HG03139 (cell line): ENCODE measurements around the gene PTPN2.
A peak's percentile ranks its signal among the peaks of the same experiment; 100 is the strongest.

Experiments used
- ATAC-seq: cut with Tn5 transposase; IDR thresholded peaks from one replicate; pipeline ENCODE4 v1.9.1; 2021; ENCODE audit not compliant: unreplicated experiment

PTPN2 gene

DNA sequence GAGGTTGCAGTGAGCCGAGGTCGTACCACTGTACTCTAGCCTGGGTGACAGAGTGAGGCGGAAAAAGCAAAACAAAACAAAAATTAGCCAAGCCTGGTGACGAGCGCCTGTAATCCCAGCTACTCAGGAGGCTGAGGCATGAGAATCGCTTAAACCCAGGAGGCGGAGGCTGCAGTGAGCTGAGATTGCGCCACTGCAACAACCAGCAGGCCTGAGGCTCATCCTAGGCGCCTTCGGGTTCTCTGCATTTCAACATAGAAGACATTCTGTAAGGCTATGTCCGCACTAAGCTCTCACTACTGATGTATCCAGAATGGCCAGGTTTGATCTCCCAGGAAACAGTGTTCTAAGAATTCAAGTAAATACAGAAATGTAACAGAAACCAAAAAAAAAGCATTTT is 23.5 kb downstream of the PTPN2 start:
- ATAC-seq = no peak

DNA sequence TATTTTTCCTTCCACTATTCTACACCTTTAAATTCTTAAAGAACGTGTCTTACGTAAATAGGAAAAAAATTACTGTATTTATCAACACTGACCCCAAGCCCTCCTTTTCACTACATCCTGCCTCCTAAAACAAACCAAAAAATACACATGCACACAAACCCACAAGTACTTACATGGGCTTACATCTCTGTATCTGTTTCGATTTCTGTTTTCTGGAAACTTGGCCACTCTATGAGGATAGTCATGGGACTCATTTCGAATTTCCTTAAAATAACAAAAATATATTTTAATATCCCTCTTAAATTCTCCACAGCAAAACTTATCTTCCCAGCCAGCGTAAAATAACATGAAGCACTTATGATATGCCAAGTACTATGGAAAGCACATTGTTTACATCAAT is 25.0 kb downstream of the PTPN2 start:
- no peak for ATAC-seq

DNA sequence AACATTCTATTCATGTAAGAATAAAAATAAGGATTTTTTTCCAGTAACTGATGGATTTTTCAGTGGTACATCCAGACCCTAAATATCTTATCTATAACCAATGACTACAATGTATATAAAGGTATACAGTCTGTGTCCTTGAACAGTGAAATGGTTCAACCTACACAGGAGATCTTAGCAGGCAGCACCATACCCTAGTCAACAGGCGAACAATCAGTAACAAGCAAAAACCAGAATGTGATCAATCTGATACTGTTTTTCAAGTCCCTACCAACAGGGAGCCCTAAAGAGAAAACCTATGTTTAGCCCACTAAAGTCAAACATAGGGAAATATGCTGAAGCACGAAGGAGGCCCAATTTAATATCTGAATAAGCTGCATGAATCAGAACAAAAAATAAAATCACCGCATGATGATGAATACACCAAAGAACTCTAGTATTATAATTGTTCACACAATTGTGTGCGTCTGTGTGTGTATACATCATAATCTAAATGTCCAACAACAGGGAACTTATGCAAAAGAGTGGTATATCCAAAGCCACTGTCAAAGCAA is 26.0 kb downstream of the PTPN2 start:
- no peak for ATAC-seq

DNA sequence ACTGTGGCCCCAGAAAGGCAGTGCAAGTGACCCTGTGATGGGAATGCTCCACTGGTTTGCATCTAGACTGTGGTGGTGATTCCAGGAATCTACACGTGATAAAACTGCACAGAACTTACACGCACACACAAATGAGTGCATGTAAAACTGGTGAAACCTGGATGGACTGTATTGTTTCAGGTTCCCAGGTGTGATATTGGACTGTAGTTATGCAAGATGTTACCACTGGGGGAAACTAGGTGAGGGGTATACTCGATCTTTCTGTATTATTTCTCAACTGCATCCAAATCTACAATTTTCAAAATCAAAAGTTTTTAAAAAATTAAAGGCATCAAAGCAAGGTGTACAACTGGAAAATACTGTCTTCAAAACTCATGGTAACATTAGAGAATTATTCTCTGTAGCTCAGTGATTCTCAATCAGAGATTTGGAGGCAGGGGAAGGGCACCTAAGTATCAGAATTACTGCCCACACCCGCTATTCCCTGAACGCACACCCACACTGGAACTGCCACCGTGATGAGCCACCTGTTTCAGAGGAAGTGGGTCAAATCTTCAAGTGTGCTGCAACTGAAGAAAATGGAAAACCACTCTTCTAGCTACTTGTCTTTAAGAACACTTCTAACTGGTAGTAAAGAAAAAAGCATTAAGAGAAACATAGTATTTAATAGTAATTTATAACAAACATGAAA is 26.7 kb downstream of the PTPN2 start:
- no peak for ATAC-seq

DNA sequence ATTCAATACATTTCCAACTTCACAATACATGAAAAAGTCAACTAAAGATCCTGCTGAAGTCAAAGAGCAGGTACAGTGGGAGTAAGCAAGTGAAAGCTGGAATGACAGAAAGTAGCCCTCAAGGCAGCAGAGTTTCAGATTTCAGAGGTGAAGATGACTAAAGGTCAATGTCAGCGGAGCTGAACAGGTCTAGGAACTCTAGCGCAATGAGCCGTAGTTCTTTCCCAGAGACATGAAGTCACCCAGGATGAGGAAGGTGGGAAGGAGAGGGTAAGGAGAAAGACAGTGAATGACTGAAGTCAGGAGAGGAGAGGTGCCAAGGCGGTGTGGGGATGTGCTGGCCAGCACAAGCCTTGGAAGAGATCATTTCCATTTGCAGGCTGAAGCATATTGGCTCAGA is 28.1 kb downstream of the PTPN2 start:
- ATAC-seq = no peak

DNA sequence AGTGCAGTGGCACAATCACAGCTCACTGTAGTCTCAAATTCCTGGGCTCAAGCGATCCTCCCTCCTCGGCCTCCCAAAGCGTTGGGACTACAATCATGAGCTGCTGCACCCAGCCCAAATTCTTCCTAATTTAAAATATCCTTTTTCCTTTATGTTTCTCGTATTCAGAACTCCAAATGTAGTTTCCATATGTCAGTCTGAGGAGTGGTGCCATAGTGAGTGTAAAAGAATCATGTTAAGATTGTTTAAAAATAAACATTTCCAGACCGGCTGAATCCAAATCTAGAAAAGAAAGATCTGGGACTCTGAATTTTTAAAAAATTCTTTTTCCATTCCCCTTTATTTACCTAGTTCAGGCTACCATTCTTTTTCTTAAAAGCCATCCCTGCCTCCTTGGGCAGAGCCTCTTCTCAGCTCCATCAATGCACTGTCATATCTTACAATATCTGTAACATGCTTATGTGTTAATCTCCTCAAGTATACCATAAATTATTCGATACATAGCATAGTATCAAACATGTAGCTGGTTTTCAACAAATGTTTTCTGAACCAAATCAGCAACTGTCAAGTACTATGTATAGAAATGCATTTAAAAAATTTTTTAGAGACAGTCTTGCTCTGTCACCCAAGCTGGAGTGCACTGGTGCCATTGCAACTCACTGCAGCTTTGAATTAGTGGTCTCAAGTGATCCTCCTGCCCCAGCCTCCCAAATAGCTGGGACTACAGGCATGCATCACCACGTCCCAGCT is 31.3 kb downstream of the PTPN2 start:
- ATAC-seq = no peak

DNA sequence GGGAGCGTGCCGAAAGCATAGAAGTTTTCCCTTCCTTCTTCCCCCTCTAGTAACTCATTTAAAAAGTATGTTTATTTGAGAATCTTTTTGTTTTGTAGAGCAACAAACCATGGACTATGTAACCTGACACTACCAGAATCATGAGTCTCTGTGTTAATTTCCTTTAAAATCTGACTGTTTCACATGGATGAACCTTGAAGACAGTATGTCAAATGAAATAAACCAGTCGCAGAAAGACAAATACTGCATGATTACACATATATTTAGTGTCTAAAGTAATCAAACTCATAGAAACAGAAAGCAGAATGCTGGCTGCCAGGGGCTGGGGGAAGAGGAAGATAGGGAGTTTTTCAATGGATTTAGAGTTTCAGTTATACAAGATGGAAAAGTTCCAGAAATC is 32.3 kb downstream of the PTPN2 start:
- no peak for ATAC-seq

DNA sequence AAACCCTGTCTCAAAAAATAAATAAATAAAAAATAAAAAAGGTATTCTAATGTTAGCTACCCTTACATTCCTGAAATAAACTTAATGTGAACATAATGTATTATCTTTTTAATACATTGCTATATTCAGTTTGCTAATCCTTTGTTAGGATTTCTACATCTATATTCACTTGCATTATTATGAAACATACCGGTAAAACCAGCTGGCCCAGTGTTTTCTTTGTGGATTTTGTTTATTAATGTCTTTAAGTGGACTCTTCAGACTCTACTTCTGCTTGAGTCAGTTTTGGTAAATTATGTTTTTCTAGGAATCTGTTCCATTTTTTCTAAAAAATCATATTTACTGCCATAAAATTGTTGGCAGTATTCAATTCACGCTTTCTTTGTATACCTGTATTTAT is 34.5 kb downstream of the PTPN2 start:
- no peak for ATAC-seq

DNA sequence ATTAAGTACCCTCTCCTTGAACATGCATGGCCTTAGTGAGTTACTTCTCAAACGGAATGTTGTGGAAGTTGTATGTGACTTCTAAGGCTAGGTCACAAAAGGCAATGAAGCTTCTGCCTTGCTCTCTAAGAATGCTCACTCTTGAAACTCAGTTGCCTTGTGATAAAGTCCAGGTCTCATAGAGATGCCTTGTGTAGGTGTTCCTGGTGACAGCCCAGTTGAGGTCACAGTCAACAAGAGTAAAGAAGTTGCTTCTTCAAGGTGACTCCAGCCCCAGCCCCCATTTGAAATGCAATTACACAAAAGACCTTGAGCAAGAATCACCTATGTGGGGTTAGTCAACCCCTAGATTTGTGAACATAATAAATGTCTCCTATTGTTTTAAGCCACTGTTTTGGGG is 35.6 kb downstream of the PTPN2 start:
- no peak for ATAC-seq

DNA sequence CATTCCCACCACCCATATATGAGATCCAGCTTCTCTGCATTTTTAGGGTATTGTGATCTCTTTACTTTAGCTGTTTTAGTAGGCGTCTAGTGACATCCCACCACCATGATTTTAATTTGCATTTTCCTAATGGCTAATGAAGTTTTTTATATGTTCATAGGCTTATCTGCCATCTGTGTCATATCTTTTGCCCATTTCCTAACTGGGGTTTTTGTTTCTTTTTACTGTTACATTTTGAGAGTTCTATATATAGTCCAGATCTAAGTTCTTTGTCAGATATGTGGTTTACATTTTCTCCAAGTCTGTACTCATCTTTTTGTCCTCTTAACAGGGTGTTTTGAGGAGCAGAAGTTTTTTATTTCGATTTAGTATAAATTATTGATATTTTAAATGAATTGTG is 39.6 kb downstream of the PTPN2 start:
- ATAC-seq = no peak

DNA sequence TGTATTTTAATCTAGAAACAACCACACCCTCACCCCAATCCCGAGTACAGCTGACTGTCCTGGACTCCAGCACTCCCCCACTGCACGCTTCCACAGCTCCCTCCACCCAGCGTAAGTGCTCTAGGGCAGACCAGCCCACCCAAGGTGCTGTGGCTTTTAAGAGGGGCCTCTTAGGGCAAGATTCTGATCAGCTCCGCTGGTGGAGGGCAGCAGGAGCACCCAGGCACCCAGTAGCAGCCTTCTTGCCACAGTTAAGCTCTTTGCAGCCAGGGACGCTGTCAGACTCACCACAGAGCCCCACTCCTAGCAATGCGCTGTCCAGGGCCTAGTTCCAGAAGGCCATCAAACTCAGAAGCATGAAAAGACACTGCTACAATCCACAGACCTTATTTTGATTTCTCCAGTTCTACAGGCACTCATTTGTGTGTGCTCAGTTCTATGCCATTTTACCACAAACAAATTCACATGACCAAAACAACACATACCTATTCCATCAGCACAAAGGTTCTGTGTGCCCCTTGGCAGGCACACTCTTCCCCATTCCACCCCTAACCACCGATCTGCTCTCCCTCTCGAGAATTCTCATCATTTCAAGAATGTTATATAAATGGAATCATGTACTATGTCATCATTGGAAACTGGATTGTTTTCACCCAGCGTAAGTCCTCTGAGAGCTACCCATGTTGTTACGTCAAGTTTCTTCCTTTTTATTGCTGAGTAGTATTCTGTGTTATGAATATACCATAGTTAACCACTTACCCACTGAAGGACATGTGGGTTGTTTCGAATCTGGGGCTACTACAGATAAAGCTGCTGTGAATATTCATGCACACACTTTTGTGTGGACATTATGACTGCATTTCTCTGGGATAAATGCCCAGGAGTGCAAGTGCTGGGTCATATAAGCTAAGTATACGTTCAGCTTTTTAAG is 40.4 kb downstream of the PTPN2 start:
- ATAC-seq = no peak

DNA sequence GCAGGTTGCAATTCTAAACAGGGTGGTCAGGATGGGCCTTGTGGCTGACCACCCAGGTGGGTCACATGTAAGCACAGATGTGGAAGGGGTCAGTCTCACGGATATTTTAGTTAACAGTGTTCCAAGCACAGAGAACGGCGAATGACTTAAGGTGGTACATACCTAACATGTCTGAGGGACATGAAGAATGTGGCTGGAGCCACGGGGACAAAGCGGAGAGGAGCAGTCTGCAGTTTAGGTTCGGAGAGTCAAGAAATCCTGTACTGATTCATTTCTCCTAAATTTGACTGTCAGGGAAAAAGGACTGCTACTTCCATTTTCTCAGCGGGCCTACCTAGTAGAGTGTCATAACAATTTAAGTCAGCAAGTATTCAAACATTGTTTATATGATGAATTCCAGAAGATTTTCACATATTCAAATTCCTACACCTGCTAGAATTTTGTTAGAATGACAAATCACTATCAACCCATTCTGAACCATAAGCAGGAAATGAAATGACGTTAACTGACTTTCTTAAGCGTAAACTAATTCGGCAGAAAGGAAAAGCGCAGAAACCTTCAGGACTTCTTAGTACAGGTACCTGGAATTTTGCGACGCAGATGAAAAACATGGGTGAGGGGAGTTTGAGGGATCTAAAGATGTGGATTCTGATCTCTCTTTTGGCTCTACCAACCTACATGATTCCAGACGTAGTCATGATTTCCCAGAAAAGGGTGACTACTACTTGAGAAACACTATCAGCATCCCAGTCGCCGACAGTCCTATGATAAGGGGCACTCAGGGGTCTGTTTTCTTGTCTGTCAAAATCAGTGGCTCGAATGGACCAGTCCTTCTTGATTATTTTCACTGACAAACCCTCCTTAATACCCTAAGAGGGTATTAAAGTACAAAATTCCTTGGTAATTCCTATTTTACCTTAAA is 41.3 kb downstream of the PTPN2 start:
- no peak for ATAC-seq

DNA sequence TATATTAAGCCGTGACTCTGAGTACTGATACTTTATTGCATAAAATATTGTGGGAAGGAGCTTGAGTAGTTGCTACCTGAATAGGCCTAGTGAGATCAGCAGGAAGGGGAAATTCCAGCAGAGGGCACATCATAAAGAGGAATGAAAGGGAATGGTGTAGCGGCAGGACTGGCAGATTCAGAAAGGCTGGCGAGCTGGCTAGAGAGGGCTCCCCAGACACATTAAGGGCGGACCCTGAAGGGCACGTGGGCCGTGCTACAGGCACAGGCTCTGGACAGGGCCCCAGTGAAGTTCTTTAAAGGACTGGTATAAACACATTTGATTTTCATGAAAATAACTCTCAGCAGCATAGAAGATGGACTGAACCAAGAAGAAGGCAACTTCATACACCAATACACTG is 43.0 kb downstream of the PTPN2 start:
- no peak for ATAC-seq

DNA sequence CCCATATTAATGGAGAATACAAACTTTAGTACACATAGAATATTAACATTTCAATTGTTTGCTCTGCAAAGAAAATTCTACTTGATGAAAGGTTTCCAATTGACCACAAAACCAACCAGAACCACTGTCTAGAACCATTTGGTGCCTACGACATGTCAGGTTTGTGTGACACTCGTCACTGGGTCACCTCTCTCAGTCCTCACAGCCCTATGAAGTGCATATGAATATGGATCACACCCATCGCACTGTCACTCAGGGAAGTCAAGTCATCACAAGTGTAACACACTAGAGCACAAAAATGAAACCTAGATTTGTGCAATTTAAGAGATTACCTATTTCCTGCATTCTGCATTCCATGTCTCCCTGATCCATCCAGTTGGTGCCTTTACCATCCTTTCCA is 43.7 kb downstream of the PTPN2 start:
- no peak for ATAC-seq

DNA sequence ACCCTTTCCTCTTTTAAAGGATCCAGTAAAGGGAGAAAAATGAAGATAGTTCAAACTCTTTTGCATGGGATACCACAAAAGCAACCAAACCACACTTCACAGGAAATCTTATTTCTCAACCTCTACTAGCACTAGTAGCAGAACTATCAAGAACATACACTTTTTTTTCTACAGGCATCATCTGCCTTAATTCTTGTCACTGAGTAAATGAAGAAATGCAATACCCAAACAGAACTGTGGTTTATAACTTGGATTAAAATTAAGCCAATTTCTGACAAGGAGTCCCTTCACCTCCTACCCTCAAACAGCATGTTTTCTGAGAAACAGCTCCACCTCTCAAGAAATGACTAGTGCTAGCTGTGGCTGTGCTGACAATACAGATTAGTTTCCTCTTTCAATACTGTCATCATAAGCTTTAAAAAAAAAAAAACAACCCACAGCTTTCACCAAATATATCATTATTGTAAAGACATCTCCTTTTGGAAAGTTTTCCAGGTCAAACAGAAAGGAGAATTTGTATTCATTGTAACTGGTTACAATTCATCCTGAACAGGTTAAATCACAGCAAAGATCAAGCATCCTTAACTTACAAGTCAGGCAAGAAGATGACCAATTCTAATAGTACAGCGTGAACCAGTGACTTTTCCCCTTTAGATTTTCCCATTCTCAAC is 44.4 kb downstream of the PTPN2 start:
- ATAC-seq = peak; percentile 63

DNA sequence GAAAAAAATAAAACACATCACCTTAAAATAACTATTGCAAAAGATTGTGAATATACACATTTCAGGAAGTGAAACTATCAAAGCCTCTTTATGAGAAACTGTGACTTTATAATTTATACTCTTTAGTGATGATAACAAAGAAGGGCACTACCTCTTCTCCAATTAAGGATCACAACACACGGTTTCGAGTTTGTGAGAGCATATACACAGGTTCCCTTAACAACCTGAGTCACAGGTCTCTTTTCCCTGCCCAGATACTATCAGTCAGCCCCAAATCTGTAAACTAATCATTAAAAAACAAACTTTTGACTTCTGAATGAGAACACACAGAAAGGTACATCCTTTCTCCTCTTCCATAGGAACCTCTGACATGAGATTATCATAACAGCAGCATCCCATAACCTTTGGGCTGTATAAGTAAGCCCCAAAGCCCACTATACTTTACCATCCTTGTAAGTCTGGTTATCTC is 44.9 kb downstream of the PTPN2 start:
- ATAC-seq = peak; percentile 47

DNA sequence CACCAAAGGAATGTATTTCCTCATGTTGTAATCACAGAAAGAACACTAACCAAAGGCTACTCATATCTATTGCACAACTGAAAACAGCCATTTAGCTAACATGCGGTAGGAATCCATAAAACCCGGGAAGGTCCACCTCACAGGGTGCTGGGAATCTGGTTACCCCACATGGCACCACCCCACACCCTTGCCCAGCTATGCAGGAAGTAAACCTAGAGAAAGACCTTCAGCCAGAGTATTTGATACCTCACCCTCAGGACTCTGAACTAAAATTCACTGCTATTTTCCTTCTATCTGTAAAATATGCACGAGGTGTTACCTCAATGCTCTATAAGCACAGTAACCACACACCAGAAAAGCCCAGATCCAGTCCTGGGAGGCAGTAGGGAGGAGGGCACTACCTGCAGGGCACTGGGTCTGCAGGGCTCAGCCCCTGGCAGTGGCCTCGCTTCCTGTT is 45.8 kb downstream of the PTPN2 start:
- no peak for ATAC-seq

DNA sequence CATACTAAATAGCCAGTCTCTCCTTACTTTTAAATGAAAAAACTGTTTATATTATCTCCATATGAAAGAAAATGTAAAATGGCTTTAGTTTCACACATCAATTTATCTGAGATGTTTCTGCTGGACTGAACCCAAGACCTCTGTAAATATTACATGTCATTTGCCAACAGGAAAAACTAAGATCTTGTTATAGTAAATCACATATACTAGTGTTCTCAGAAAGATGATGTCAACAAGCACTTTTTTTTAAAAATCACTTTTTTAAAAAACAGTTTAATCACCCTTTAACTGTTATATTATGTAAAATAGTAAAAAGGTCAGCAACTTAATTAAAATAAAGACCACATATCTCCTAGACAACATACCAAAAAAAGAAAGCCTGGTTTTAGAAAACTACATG is 46.3 kb downstream of the PTPN2 start:
- no peak for ATAC-seq

DNA sequence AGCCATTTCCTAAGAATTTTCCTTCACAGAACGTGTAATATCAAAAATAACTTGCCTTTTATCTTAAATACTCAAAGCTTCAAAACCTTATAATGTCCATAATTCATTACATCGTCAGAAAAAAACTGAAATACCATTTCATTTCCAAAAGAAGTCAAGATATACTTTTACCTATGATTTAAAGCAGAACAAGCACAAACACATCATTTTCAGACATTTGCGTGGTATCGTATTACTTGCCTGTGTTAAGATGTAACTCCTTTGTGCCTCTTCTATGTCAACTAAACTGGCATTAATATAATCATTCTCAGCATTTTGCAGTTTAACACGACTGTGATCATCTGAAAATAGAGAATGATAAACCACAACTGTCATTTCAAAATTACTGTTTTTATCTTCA is 47.5 kb downstream of the PTPN2 start:
- ATAC-seq = no peak
